ENCODE results near the gene COX19. TPM values are rescaled to one million over a fixed set of nuclear protein-coding genes. Genes with fewer than 3 reads are reported as not detected.

The COX19 gene
- polyA plus RNA-seq, 1 of the 3 experiments (the other 2 are of a cell fraction), result 7.6 TPM

GRCh38 chr7:958221-959200 is 16.8 kb downstream of the COX19 start:
- POLR2A ChIA-PET, result no interaction called here
- no peak overlapping the region for H3K27ac ChIP-seq (ENCODE audit: low read depth in 2 of 2, low read length in 1 of 2)
- CTCF ChIA-PET, result interaction anchor here (0.8 to 11.7 kb wide), 12 partner anchors 9 to 218 kb away, joined by 3 to 99 read pairs (median 3); partner anchors contain the start of gene COX19
- no peak for TF ChIP-seq MEF2A (IDR thresholded peaks at IDR 0.05; ENCODE audit: borderline replicate concordance, low read depth)
- TF ChIP-seq YY1 (IDR thresholded peaks at IDR 0.05; ENCODE audit: low read depth), result no peak
- TF ChIP-seq, protein P1, sequence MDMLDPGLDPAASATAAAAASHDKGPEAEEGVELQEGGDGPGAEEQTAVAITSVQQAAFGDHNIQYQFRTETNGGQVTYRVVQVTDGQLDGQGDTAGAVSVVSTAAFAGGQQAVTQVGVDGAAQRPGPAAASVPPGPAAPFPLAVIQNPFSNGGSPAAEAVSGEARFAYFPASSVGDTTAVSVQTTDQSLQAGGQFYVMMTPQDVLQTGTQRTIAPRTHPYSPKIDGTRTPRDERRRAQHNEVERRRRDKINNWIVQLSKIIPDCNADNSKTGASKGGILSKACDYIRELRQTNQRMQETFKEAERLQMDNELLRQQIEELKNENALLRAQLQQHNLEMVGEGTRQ (IDR thresholded peaks at IDR 0.05; ENCODE audit: borderline replicate concordance, low read depth, low read length), result no peak
- no peak for TF ChIP-seq MXI1 (IDR thresholded peaks at IDR 0.05; ENCODE audit: low read depth, low read length)
- no peak for TF ChIP-seq RAD21 (IDR thresholded peaks at IDR 0.05; ENCODE audit: low read length)
- no peak for TF ChIP-seq RXRA (IDR thresholded peaks at IDR 0.05; ENCODE audit: borderline replicate concordance, low read depth)
- TF ChIP-seq, protein P2, sequence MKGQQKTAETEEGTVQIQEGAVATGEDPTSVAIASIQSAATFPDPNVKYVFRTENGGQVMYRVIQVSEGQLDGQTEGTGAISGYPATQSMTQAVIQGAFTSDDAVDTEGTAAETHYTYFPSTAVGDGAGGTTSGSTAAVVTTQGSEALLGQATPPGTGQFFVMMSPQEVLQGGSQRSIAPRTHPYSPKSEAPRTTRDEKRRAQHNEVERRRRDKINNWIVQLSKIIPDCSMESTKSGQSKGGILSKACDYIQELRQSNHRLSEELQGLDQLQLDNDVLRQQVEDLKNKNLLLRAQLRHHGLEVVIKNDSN (IDR thresholded peaks at IDR 0.05; ENCODE audit: borderline replicate concordance, low read depth), result no peak
- no peak for TF ChIP-seq EP300 (IDR thresholded peaks at IDR 0.05; ENCODE audit: borderline replicate concordance in 1 of 2, low read depth in 1 of 2, low read length in 1 of 2)
- no peak for TF ChIP-seq NFIC (IDR thresholded peaks at IDR 0.05; ENCODE audit: borderline replicate concordance)
- TF ChIP-seq, protein P3, sequence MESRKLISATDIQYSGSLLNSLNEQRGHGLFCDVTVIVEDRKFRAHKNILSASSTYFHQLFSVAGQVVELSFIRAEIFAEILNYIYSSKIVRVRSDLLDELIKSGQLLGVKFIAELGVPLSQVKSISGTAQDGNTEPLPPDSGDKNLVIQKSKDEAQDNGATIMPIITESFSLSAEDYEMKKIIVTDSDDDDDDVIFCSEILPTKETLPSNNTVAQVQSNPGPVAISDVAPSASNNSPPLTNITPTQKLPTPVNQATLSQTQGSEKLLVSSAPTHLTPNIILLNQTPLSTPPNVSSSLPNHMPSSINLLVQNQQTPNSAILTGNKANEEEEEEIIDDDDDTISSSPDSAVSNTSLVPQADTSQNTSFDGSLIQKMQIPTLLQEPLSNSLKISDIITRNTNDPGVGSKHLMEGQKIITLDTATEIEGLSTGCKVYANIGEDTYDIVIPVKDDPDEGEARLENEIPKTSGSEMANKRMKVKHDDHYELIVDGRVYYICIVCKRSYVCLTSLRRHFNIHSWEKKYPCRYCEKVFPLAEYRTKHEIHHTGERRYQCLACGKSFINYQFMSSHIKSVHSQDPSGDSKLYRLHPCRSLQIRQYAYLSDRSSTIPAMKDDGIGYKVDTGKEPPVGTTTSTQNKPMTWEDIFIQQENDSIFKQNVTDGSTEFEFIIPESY (IDR thresholded peaks at IDR 0.05; ENCODE audit: borderline replicate concordance, low read depth), result no peak
- TF ChIP-seq TAF1 (IDR thresholded peaks at IDR 0.05; ENCODE audit: borderline replicate concordance, low read depth, low read length), result no peak
- TF ChIP-seq JUND (IDR thresholded peaks at IDR 0.05), result no peak
- no peak for TF ChIP-seq GATA2 (CRISPR knock-in tag; IDR thresholded peaks at IDR 0.05)
- TF ChIP-seq SIN3A (IDR thresholded peaks at IDR 0.05; ENCODE audit: borderline replicate concordance, low read depth, low read length), result no peak
- no peak for TF ChIP-seq FOXJ3 (CRISPR knock-in tag; IDR thresholded peaks at IDR 0.05)
- TF ChIP-seq NRF1 (IDR thresholded peaks at IDR 0.05; ENCODE audit: low read depth, low read length), result no peak
- no peak for TF ChIP-seq GABPA (IDR thresholded peaks at IDR 0.05; ENCODE audit: low read depth)
- no peak for TF ChIP-seq EZH2phosphoT487 (IDR thresholded peaks at IDR 0.05; ENCODE audit: borderline replicate concordance, low read depth)
- TF ChIP-seq, protein P4, sequence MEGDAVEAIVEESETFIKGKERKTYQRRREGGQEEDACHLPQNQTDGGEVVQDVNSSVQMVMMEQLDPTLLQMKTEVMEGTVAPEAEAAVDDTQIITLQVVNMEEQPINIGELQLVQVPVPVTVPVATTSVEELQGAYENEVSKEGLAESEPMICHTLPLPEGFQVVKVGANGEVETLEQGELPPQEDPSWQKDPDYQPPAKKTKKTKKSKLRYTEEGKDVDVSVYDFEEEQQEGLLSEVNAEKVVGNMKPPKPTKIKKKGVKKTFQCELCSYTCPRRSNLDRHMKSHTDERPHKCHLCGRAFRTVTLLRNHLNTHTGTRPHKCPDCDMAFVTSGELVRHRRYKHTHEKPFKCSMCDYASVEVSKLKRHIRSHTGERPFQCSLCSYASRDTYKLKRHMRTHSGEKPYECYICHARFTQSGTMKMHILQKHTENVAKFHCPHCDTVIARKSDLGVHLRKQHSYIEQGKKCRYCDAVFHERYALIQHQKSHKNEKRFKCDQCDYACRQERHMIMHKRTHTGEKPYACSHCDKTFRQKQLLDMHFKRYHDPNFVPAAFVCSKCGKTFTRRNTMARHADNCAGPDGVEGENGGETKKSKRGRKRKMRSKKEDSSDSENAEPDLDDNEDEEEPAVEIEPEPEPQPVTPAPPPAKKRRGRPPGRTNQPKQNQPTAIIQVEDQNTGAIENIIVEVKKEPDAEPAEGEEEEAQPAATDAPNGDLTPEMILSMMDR (IDR thresholded peaks at IDR 0.05), result no peak
- TF ChIP-seq FOSL2 (IDR thresholded peaks at IDR 0.05; ENCODE audit: borderline replicate concordance, low read depth), result no peak
- H3K79me2 ChIP-seq (ENCODE audit: insufficient read depth), result no peaks in the 10 kb centered on the region
- peaks cover 0 to 10% of the 10 kb centered on the region in 2 experiments; a peak in 1 of 4 replicates for H3K4me1 ChIP-seq (ENCODE audit: control insufficient read depth in 1 of 2, insufficient read depth in 2 of 2, low read depth in 1 of 2, low read length in 1 of 2)
- DNase-seq, result peak; percentile 78
- no peak overlapping the region for H3K4me3 ChIP-seq (ENCODE audit: low read depth in 2 of 2, low read length in 1 of 2)
- H2AFZ ChIP-seq (ENCODE audit: low read depth), result no peak overlapping the region
- H3F3A ChIP-seq (replicated peaks; ENCODE audit: insufficient read depth), result no peaks in the 10 kb centered on the region
- 0 out of 2 replicates have a peak, but pooled peaks cover under 1% of the 10 kb centered on the region for H4K20me1 ChIP-seq (ENCODE audit: insufficient read depth)
- H3K9me2 ChIP-seq, result no peaks in the 10 kb centered on the region
- peaks cover 7% of the 10 kb centered on the region; the same call in 1 of the 2 replicates for H3K27me3 ChIP-seq (ENCODE audit: insufficient read depth)
- H3K4me2 ChIP-seq, result no peak overlapping the region
- H3K9ac ChIP-seq, result no peak overlapping the region
- H3K9me3 ChIP-seq, result no peaks in the 10 kb centered on the region
- 73% methylated on average over 30 of the region's 36 CpGs for WGBS (ENCODE audit: low lambda C conversion rate)
- no peaks in the 10 kb centered on the region for H3K36me3 ChIP-seq (replicated peaks in 1 of 2; ENCODE audit: control insufficient read depth in 1 of 2, insufficient read depth in 2 of 2, low read length in 1 of 2)
